Vagina (tissue), 2 donors: ENCODE measurements around the gene C16orf95. TPM values are rescaled to one million over a fixed set of nuclear protein-coding genes. Genes with fewer than 3 reads are reported as not detected.

Experiments
- DNase-seq, 2 donors: peaks; one replicate each; pipeline ENCODE4 v3.0.0-alpha.2; 2017; ENCODE audit errors: extremely low spot score in 2 of 2
- H3K27ac ChIP-seq: fragments of 200-600 bp; sonication (generic); one replicate; pipeline ENCODE4 v1.5.1; 2019
- H3K27me3 ChIP-seq: fragments of 200-600 bp; sonication (generic); one replicate; pipeline ENCODE4 v1.5.1; 2019
- H3K36me3 ChIP-seq, 2 donors: fragments of 200-600 bp; sonication (generic); one replicate each; pipeline ENCODE4 v1.5.1; 2017 to 2019
- H3K4me1 ChIP-seq: fragments of 200-600 bp; sonication (generic); one replicate; pipeline ENCODE4 v1.5.1; 2019
- H3K4me3 ChIP-seq, 2 donors: fragments of 200-600 bp; sonication (generic); 1 replicate in 1 of 2; 2 replicates in 1 of 2; pipeline ENCODE4 v1.5.1; 2016 to 2019
- H3K9me3 ChIP-seq: fragments of 200-600 bp; sonication (generic); one replicate; pipeline ENCODE4 v1.5.1; 2019
- CTCF ChIP-seq, 3 experiments: fragments of 450-650 bp in 2 of 3; fragments of 200-600 bp in 1 of 3; sonication (generic) in 1 of 3; IDR thresholded peaks; one replicate each; pipeline ENCODE4 v1.5.1; 2017 to 2019; ENCODE audit warnings: antibody characterized with exemption in 3 of 3, mild to moderate bottlenecking in 2 of 3, moderate library complexity in 2 of 3
- POLR2A ChIP-seq, 2 donors: fragments of 450-650 bp; IDR thresholded peaks; one replicate each; pipeline ENCODE4 v1.6.1; 2017; ENCODE audit warnings: antibody characterized with exemption in 2 of 2, mild to moderate bottlenecking in 2 of 2, moderate library complexity in 2 of 2
- POLR2AphosphoS5 ChIP-seq, 2 donors: sonication (generic); formaldehyde crosslinking; IDR thresholded peaks; one replicate each; pipeline ENCODE4 v1.9.0; 2017; ENCODE audit warnings: antibody characterized with exemption in 2 of 2, mild to moderate bottlenecking in 2 of 2, low read depth in 1 of 2; ENCODE audit not compliant: insufficient read depth in 1 of 2
- intact Hi-C: fragments of 100-400 bp; cut with DNase I; formaldehyde crosslinking; loops from one replicate; pipeline ENCODE4 v1.15.1; 2023
- total RNA-seq: library from RNA; depleted of rRNA; stranded (reverse); fragments of >200 nt; gene quantifications from one replicate; pipeline ENCODE4 v1.2.3, GENCODE V29; 2016

The C16orf95 gene
- total RNA-seq, 1 donor from 2014 or later: 1.5 TPM

GRCh38 chr16:87331241-87331801, 14.1 kb upstream of the C16orf95 start:
- H3K27ac ChIP-seq: no peak overlapping the region

GRCh38 chr16:87330646-87331045, 13.5 kb upstream of the C16orf95 start:
- Histone ChIP-seq H3K9me3 (no peaks in the 10 kb centered on the region), H3K4me1 (peaks cover 8% of the 10 kb centered on the region), H3K27me3 (no peaks in the 10 kb centered on the region), H3K27ac (no peak overlapping the region), H3K36me3 (peaks cover 4 to 59% of the 10 kb centered on the region in 2 donors), H3K4me3 (no peak overlapping the region)
- intact Hi-C loops: no loop called here
- no peak for DNase-seq
- TF ChIP-seq POLR2AphosphoS5 (IDR thresholded peaks at IDR 0.05; ENCODE audit: insufficient read depth in 1 of 2, low read depth in 1 of 2): no peak
- TF ChIP-seq CTCF (IDR thresholded peaks at IDR 0.05): no peak
- no peak for TF ChIP-seq POLR2A (IDR thresholded peaks at IDR 0.05)

More at GRCh38 chr16:87331241-87331801, 14.1 kb upstream of the C16orf95 start:
- H3K4me3 ChIP-seq: no peak overlapping the region
- H3K36me3 ChIP-seq: peaks cover 4 to 66% of the 10 kb centered on the region in 2 donors
- DNase-seq: no peak
- H3K4me1 ChIP-seq: peaks cover 2% of the 10 kb centered on the region
- TF ChIP-seq POLR2A (IDR thresholded peaks at IDR 0.05) (no peak), CTCF (IDR thresholded peaks at IDR 0.05) (no peak), POLR2AphosphoS5 (IDR thresholded peaks at IDR 0.05; ENCODE audit: insufficient read depth in 1 of 2, low read depth in 1 of 2) (no peak)
- no peaks in the 10 kb centered on the region for H3K9me3 ChIP-seq
- H3K27me3 ChIP-seq: no peaks in the 10 kb centered on the region
- intact Hi-C loops: no loop called here

- H3K4me3 ChIP-seq: no peak overlapping the region
- peaks cover 9% of the 10 kb centered on the region for H3K4me1 ChIP-seq
- intact Hi-C loops: no loop called here
- no peak for DNase-seq
- no peaks in the 10 kb centered on the region for H3K9me3 ChIP-seq
- H3K27me3 ChIP-seq: no peaks in the 10 kb centered on the region
- H3K27ac ChIP-seq: no peak overlapping the region
- no peak for TF ChIP-seq POLR2AphosphoS5 (IDR thresholded peaks at IDR 0.05; ENCODE audit: insufficient read depth in 1 of 2, low read depth in 1 of 2)
- no peak for TF ChIP-seq POLR2A (IDR thresholded peaks at IDR 0.05)
- TF ChIP-seq CTCF (IDR thresholded peaks at IDR 0.05): no peak
- peaks cover 4 to 55% of the 10 kb centered on the region in 2 donors for H3K36me3 ChIP-seq
Observed at GRCh38 chr16:87330257-87330624, 13.0 kb upstream of the C16orf95 start.

- peaks cover 4 to 49% of the 10 kb centered on the region in 2 donors for H3K36me3 ChIP-seq
- no peaks in the 10 kb centered on the region for H3K27me3 ChIP-seq
- DNase-seq: no peak
- TF ChIP-seq CTCF (IDR thresholded peaks at IDR 0.05): no peak
- no peak for TF ChIP-seq POLR2AphosphoS5 (IDR thresholded peaks at IDR 0.05; ENCODE audit: insufficient read depth in 1 of 2, low read depth in 1 of 2)
- no peak for TF ChIP-seq POLR2A (IDR thresholded peaks at IDR 0.05)
- H3K4me1 ChIP-seq: peaks cover 13% of the 10 kb centered on the region
- no peak overlapping the region for H3K27ac ChIP-seq
- intact Hi-C loops: loop anchor here (5.0 kb wide), 1 partner anchor 53 kb away; the partner anchor contains the start of gene FBXO31
- H3K9me3 ChIP-seq: no peaks in the 10 kb centered on the region
- no peak overlapping the region for H3K4me3 ChIP-seq
Observed at GRCh38 chr16:87329436-87330256, 12.5 kb upstream of the C16orf95 start.

GRCh38 chr16:87328846-87329245, 11.7 kb upstream of the C16orf95 start:
- peak overlapping the region; percentile 3 for H3K27ac ChIP-seq
- no peak for TF ChIP-seq CTCF (IDR thresholded peaks at IDR 0.05)
- TF ChIP-seq POLR2A (IDR thresholded peaks at IDR 0.05): no peak
- TF ChIP-seq POLR2AphosphoS5 (IDR thresholded peaks at IDR 0.05; ENCODE audit: insufficient read depth in 1 of 2, low read depth in 1 of 2): peak; percentile 53 to 69
- intact Hi-C loops: loop anchor here (5.0 kb wide), 1 partner anchor 53 kb away; the partner anchor contains the start of gene FBXO31
- no peak for DNase-seq
- H3K27me3 ChIP-seq: no peaks in the 10 kb centered on the region
- no peaks in the 10 kb centered on the region for H3K9me3 ChIP-seq
- H3K4me1 ChIP-seq: peaks cover 13% of the 10 kb centered on the region
- H3K36me3 ChIP-seq: peaks cover 4 to 41% of the 10 kb centered on the region in 2 donors
- H3K4me3 ChIP-seq: no peak overlapping the region
